22Rv1 (cell line): Measurements from ENCODE around the gene DHX35.

ENCODE experiments used
- H3K27ac ChIP-seq: fragments of 450-650 bp; 2 replicates; pipeline ENCODE4 v1.5.1; 2017
- CTCF ChIP-seq: fragments of 450-650 bp; IDR thresholded peaks from 2 replicates; pipeline ENCODE4 v1.5.1; 2017; ENCODE audit warnings: mild to moderate bottlenecking
- ZFX ChIP-seq: fragments of 450-650 bp; IDR thresholded peaks from 2 replicates; pipeline ENCODE4 v1.6.1; 2017; ENCODE audit warnings: antibody characterized with exemption, borderline replicate concordance

DHX35 gene

GRCh38 chr20:39057143-39057542 lies 95.0 kb downstream of the DHX35 start:
- TF ChIP-seq ZFX (no peak), CTCF (no peak)
- H3K27ac ChIP-seq, result no peak overlapping the region

GRCh38 chr20:39057911-39058310 lies 95.8 kb downstream of the DHX35 start:
- TF ChIP-seq ZFX (no peak), CTCF (no peak)
- no peak overlapping the region for H3K27ac ChIP-seq

- no peak for TF ChIP-seq CTCF
- TF ChIP-seq ZFX, result no peak
- H3K27ac ChIP-seq, result no peak overlapping the region
Measured at GRCh38 chr20:39059036-39059435, 96.9 kb downstream of the DHX35 start.

- TF ChIP-seq ZFX (no peak), CTCF (no peak)
- no peak overlapping the region for H3K27ac ChIP-seq
Measured at GRCh38 chr20:39066471-39067242, 104.5 kb downstream of the DHX35 start.

- TF ChIP-seq ZFX (no peak), CTCF (no peak)
- H3K27ac ChIP-seq, result no peak overlapping the region
Measured at GRCh38 chr20:39067526-39068216, 105.5 kb downstream of the DHX35 start.

GRCh38 chr20:39069976-39070375 lies 107.8 kb downstream of the DHX35 start:
- TF ChIP-seq CTCF (no peak), ZFX (no peak)
- no peak overlapping the region for H3K27ac ChIP-seq
